ENCODE results near the gene HCK. TPM values are rescaled to one million over a fixed set of nuclear protein-coding genes. Genes with fewer than 3 reads are reported as not detected.

The HCK gene
- total and polyA plus RNA-seq, 9 donors, result 1.7 to 11.4 (median 3.4) TPM

- Histone ChIP-seq H3K27me3 (no peaks in the 10 kb centered on the region), H3K27ac (no peak overlapping the region), H3K36me3 (no peaks in the 10 kb centered on the region), H3K4me3 (no peak overlapping the region), H3K9me3 (no peaks in the 10 kb centered on the region), H3K4me1 (ENCODE audit: insufficient read depth) (no peaks in the 10 kb centered on the region)
- 95 to 97% (median 96%) methylated on average over 8 of the region's 8 CpGs for WGBS, 3 donors
- intact Hi-C loops (cut with DNase I), result no loop called here
- no peak for DNase-seq
- no peak for TF ChIP-seq POLR2A (IDR thresholded peaks at IDR 0.05)
- no peak for TF ChIP-seq CTCF (IDR thresholded peaks at IDR 0.05)
- TF ChIP-seq EP300 (IDR thresholded peaks at IDR 0.05), result no peak
Measured at GRCh38 chr20:32138921-32139320, 86.9 kb downstream of the HCK start.

- intact Hi-C loops (cut with DNase I), result no loop called here
- Histone ChIP-seq H3K4me3 (no peak overlapping the region), H3K4me1 (ENCODE audit: insufficient read depth) (no peaks in the 10 kb centered on the region), H3K9me3 (no peaks in the 10 kb centered on the region), H3K36me3 (no peaks in the 10 kb centered on the region), H3K27me3 (no peaks in the 10 kb centered on the region), H3K27ac (no peak overlapping the region)
- 86 to 90% (median 89%) methylated on average over 3 of the region's 3 CpGs for WGBS, 3 donors
- no peak for TF ChIP-seq EP300 (IDR thresholded peaks at IDR 0.05)
- no peak for TF ChIP-seq POLR2A (IDR thresholded peaks at IDR 0.05)
- TF ChIP-seq CTCF (IDR thresholded peaks at IDR 0.05), result no peak
- DNase-seq, result no peak
Measured at GRCh38 chr20:32139947-32140346, 87.9 kb downstream of the HCK start.

GRCh38 chr20:32140603-32141002, 88.6 kb downstream of the HCK start:
- Histone ChIP-seq H3K27ac (no peak overlapping the region), H3K9me3 (no peaks in the 10 kb centered on the region), H3K4me3 (no peak overlapping the region), H3K36me3 (no peaks in the 10 kb centered on the region), H3K27me3 (no peaks in the 10 kb centered on the region), H3K4me1 (ENCODE audit: insufficient read depth) (no peaks in the 10 kb centered on the region)
- no peak for TF ChIP-seq CTCF (IDR thresholded peaks at IDR 0.05)
- TF ChIP-seq POLR2A (IDR thresholded peaks at IDR 0.05), result no peak
- TF ChIP-seq EP300 (IDR thresholded peaks at IDR 0.05), result no peak
- 75 to 97% (median 93%) methylated on average over 4 of the region's 4 CpGs for WGBS, 3 donors
- intact Hi-C loops (cut with DNase I), result no loop called here
- no peak for DNase-seq

- DNase-seq, result peak in 1 of 5 donors; percentile 6
- H3K4me1 ChIP-seq (ENCODE audit: insufficient read depth), result no peaks in the 10 kb centered on the region
- H3K9me3 ChIP-seq, result no peaks in the 10 kb centered on the region
- H3K27ac ChIP-seq, result no peak overlapping the region
- no peak overlapping the region for H3K4me3 ChIP-seq
- TF ChIP-seq EP300 (IDR thresholded peaks at IDR 0.05) (no peak), CTCF (IDR thresholded peaks at IDR 0.05) (no peak), POLR2A (IDR thresholded peaks at IDR 0.05) (no peak)
- no peaks in the 10 kb centered on the region for H3K27me3 ChIP-seq
- intact Hi-C loops (cut with DNase I), result no loop called here
- H3K36me3 ChIP-seq, result no peaks in the 10 kb centered on the region
- 93 to 95% (median 94%) methylated on average over 21 of the region's 21 CpGs for WGBS, 3 donors
Measured at GRCh38 chr20:32141465-32141980, 89.5 kb downstream of the HCK start.

Measured in ovary (tissue), 9 donors.